PFSK-1 (cell line): ENCODE results near the gene MIPEP.

Experiments
- FOXP2 ChIP-seq: optimal IDR thresholded peaks from 2 replicates; pipeline ENCODE3; 2011; ENCODE audit warnings: borderline replicate concordance, control low read depth, inconsistent platforms; ENCODE audit not compliant: insufficient read depth; ENCODE audit errors: extremely low read length, extremely low read depth
- POLR2AphosphoS5 ChIP-seq: IDR thresholded peaks from 2 replicates; pipeline ENCODE4 v1.6.1; 2012; ENCODE audit warnings: low read depth, mild to moderate bottlenecking, control low read depth, low read length, moderate library complexity
- SIN3A ChIP-seq: IDR thresholded peaks from 2 replicates; pipeline ENCODE4 v1.6.1; 2012; ENCODE audit warnings: mild to moderate bottlenecking, low read length, moderate library complexity, borderline replicate concordance; ENCODE audit not compliant: insufficient read depth
- TAF1 ChIP-seq: IDR thresholded peaks from 2 replicates; pipeline ENCODE4 v1.6.1; 2012; ENCODE audit warnings: low read length, control low read depth, borderline replicate concordance; ENCODE audit not compliant: insufficient read depth
- TF ChIP-seq, protein P1 (sequence below), 2 experiments: IDR thresholded peaks; 2 replicates each; pipeline versions ENCODE4 v1.6.1 to v1.8.0; 2011 to 2012; ENCODE audit warnings: low read depth in 2 of 2, low read length in 2 of 2, control low read depth in 1 of 2, inconsistent platforms in 1 of 2, mild to moderate bottlenecking in 1 of 2, moderate library complexity in 1 of 2; ENCODE audit not compliant: insufficient read depth in 1 of 2

MIPEP gene

DNA sequence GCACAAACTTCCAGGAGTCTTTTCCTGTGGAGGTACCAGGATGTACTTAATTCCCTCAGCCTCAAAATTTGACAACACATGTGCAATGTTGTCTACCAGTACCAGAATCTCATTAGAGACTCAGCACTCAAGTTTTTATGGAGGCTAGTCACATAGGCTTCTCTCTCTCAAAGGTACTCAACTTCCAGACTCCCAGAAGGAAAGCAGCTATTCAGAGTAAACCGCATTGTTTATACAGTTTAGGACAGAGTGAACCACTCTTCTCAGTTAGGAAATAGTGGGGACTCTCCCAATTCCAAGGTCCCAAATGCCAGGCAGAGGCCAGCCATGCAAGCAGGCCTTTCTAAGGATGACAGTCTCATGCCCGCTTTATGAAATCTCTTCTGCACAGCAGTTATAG, 16.6 kb upstream of the MIPEP start:
- TF ChIP-seq, protein P1, sequence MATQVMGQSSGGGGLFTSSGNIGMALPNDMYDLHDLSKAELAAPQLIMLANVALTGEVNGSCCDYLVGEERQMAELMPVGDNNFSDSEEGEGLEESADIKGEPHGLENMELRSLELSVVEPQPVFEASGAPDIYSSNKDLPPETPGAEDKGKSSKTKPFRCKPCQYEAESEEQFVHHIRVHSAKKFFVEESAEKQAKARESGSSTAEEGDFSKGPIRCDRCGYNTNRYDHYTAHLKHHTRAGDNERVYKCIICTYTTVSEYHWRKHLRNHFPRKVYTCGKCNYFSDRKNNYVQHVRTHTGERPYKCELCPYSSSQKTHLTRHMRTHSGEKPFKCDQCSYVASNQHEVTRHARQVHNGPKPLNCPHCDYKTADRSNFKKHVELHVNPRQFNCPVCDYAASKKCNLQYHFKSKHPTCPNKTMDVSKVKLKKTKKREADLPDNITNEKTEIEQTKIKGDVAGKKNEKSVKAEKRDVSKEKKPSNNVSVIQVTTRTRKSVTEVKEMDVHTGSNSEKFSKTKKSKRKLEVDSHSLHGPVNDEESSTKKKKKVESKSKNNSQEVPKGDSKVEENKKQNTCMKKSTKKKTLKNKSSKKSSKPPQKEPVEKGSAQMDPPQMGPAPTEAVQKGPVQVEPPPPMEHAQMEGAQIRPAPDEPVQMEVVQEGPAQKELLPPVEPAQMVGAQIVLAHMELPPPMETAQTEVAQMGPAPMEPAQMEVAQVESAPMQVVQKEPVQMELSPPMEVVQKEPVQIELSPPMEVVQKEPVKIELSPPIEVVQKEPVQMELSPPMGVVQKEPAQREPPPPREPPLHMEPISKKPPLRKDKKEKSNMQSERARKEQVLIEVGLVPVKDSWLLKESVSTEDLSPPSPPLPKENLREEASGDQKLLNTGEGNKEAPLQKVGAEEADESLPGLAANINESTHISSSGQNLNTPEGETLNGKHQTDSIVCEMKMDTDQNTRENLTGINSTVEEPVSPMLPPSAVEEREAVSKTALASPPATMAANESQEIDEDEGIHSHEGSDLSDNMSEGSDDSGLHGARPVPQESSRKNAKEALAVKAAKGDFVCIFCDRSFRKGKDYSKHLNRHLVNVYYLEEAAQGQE (IDR thresholded peaks at IDR 0.05; ENCODE audit: insufficient read depth in 1 of 2, low read depth in 2 of 2, low read length in 2 of 2): no peak
- TF ChIP-seq POLR2AphosphoS5: no peak
- no peak for TF ChIP-seq SIN3A
- no peak for TF ChIP-seq FOXP2
- no peak for TF ChIP-seq TAF1

DNA sequence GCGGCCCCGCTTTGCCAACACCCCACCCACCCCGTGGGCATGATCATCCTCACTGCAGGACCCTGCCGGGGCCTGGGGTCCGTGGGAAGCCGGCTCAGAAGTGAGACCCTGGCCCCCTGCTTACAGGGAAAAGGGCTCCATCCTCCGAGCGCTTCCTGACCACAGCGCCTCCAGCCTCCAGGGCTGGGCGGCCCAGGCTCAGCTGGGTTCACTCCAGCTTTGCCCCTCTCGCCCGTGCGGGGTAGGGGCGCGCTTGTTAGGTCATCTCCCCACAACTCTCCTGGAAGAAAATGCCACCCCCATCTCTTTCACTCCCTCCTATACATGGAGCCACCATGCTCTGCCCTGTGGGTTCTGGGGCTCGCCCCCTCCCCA, 14.7 kb upstream of the MIPEP start:
- TF ChIP-seq, protein P1 (IDR thresholded peaks at IDR 0.05; ENCODE audit: insufficient read depth in 1 of 2, low read depth in 2 of 2, low read length in 2 of 2): no peak
- TF ChIP-seq POLR2AphosphoS5: no peak
- no peak for TF ChIP-seq TAF1
- TF ChIP-seq SIN3A: no peak

- TF ChIP-seq POLR2AphosphoS5 (no peak), FOXP2 (no peak), SIN3A (no peak), TAF1 (no peak)
- TF ChIP-seq, protein P1 (IDR thresholded peaks at IDR 0.05; ENCODE audit: insufficient read depth in 1 of 2, low read depth in 2 of 2, low read length in 2 of 2): no peak
These were observed 14.0 kb upstream of the MIPEP start for GRCh38 chr13:23902975-23903905.

- TF ChIP-seq SIN3A: no peak
- no peak for TF ChIP-seq FOXP2
- no peak for TF ChIP-seq POLR2AphosphoS5
These were observed 12.2 kb upstream of the MIPEP start for GRCh38 chr13:23901365-23901764.

DNA sequence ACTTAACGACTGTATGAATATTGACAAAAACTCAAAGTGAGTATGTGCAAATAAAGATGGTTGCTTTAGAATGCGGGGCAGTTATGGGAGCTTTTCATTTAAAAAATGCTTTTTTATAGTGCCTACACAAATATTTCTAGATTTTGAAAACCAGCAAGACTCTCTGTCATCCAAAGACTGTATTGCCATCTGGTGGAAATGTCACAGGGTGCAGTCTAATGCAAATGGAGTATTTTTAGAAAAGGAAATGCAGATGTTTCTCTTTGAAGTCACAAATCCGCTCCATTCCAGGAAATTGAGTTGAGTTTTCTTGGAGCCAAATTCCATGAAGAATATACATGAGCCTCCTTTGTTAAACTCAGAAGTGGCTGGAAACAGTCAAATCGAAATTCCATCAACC, 10.4 kb upstream of the MIPEP start:
- TF ChIP-seq POLR2AphosphoS5 (no peak), TAF1 (no peak), FOXP2 (no peak), SIN3A (no peak)
- TF ChIP-seq, protein P1 (IDR thresholded peaks at IDR 0.05; ENCODE audit: insufficient read depth in 1 of 2, low read depth in 2 of 2, low read length in 2 of 2): no peak
